Adrenal gland (tissue), 12 donors: ENCODE results near the gene PPIL6. TPM values are rescaled to one million over a fixed set of nuclear protein-coding genes. Genes with fewer than 3 reads are reported as not detected.

Experiments used
- DNase-seq, 7 donors: peaks; one replicate each; pipeline ENCODE4 v3.0.0-alpha.2; 2019 to 2020
- H3K27ac ChIP-seq, 5 donors: fragments of 200-600 bp; sonication (generic) in 4 of 5; 1 replicate in 3 of 5; 2 replicates in 2 of 5; pipeline versions ENCODE4 v1.5.1 to v1.8.0; 2016 to 2020; ENCODE audit warnings: mild to moderate bottlenecking in 1 of 5
- H3K27me3 ChIP-seq: fragments of 200-600 bp; 2 replicates; pipeline ENCODE4 v1.8.0; 2021
- H3K36me3 ChIP-seq, 2 donors: fragments of 200-600 bp; replicated peaks in 1 of 2; 1 replicate in 1 of 2; 2 replicates in 1 of 2; pipeline versions ENCODE4 v1.5.1 to v1.8.0; 2018 to 2022
- H3K4me1 ChIP-seq, 2 donors: fragments of 200-600 bp; replicated peaks in 1 of 2; 1 replicate in 1 of 2; 2 replicates in 1 of 2; pipeline versions ENCODE4 v1.5.1 to v1.8.0; 2018 to 2021
- H3K4me3 ChIP-seq, 4 donors: fragments of 200-600 bp; sonication (generic) in 3 of 4; one replicate each; pipeline ENCODE4 v1.5.1; 2016 to 2018
- H3K9me3 ChIP-seq, 3 donors: fragments of 200-600 bp; sonication (generic) in 1 of 3; replicated peaks in 1 of 3; 1 replicate in 2 of 3; 2 replicates in 1 of 3; pipeline versions ENCODE4 v1.5.1 to v1.8.0; 2016 to 2021
- POLR2A ChIP-seq, 2 donors: fragments of 450-650 bp; IDR thresholded peaks; one replicate each; pipeline ENCODE4 v1.6.1; 2017; ENCODE audit warnings: antibody characterized with exemption in 2 of 2, mild to moderate bottlenecking in 2 of 2, moderate library complexity in 1 of 2
- WGBS, 4 donors: extraction: QIAGEN DNeasy Blood & Tissue Kit in 2 of 4; methylation state at CpG; one replicate each; pipeline versions ENCODE4 v1.1.5 to v1.1.7; 2013 to 2017; 5-methylcytosine and 5-hydroxymethylcytosine counted together
- intact Hi-C, 2 donors: fragments of 100-400 bp; cut with DNase I; formaldehyde crosslinking; loops; one replicate each; pipeline versions ENCODE4 v1.14.1 to v1.15.0; 2022 to 2023
- polyA plus RNA-seq, 3 donors: library from polyadenylated mRNA; stranded (reverse); fragments of 200-250 nt in 2 of 3; fragments of 350-450 nt in 1 of 3; fragmentation: Illumina TruSeq in 1 of 3; extraction: RNeasy Lipid Tissue Mini Kit (QIAGEN cat#74804) in 1 of 3; gene quantifications; one replicate each; pipeline ENCODE4 v1.2.3, GENCODE V29; 2013 to 2014
- total RNA-seq, 9 donors: library from RNA; depleted of rRNA in 4 of 9; stranded (reverse); fragments of >200 nt in 4 of 9; fragments of 120-200 nt in 1 of 9; fragmentation: NEBNext Ultra II Directional in 1 of 9; extraction: Animal tissue kit (Norgen Biotek cat#: 25700) in 1 of 9; gene quantifications; one replicate each; pipeline versions ENCODE4 v1.1.0 to v1.2.4, GENCODE V29; 2013 to 2023
- TF ChIP-seq, protein P1 (sequence below), 6 experiments: fragments of 450-650 bp in 4 of 6; fragments of 200-600 bp in 2 of 6; sonication (generic) in 1 of 6; IDR thresholded peaks; 1 replicate in 5 of 6; 2 replicates in 1 of 6; pipeline versions ENCODE4 v1.5.1 to v1.8.0; 2016 to 2021; ENCODE audit warnings: antibody characterized with exemption in 6 of 6, mild to moderate bottlenecking in 2 of 6, moderate library complexity in 1 of 6
- donor health status: healthy with polysubstance abuse.
- donor health status: Bipolar disorder and iron deficiency.
- donor health status: DM: yes; HTN: yes; CAD: no.
- donor health status: DM: no; HTN: no; CAD: no.
- donor health status: DM: no; HTN: no; CAD: no.
- donor health status: DM: yes; HTN: yes; CAD: no.

Gene PPIL6
- total and polyA plus RNA-seq, 12 donors = 0.48 to 3.3 (median 1.3) TPM

DNA sequence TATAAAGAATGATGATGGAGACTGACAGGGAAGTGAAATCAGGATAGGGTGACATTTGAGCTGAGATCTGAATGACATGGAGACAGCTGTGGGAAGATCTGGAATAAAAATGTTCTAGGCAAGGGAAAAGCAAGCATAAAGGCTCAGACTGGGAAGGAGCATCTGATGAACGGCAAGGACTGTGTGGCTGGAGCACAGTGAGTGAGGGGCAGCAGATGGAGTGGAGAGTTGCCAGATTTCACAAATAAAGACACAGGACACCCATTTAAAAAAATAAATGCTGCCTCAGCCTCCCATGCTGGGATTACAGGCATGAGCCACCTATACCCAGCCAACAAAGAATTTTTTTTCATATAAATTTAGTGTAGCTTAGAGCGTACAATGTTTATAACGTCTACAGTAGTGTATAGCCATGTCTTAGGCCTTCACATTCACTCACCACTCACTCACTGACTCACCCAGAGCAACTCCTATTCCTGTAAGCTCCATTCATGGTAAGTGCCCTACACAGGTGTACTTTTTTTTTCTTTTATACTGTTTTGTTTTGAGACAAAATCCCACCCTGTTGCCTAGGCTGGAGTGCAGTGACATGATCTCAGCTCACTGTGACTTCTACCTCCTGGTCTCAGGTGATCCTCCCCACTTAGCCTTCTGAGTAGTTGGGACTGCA, 45.0 kb upstream of the PPIL6 start:
- DNase-seq = no peak
- 74 to 88% (median 79%) methylated on average over 3 of the region's 3 CpGs for WGBS, 4 donors
- H3K4me1 ChIP-seq = peaks cover 6 to 21% of the 10 kb centered on the region in 2 donors
- no peaks in the 10 kb centered on the region for H3K27me3 ChIP-seq
- H3K9me3 ChIP-seq = no peaks in the 10 kb centered on the region
- no peak overlapping the region for H3K27ac ChIP-seq
- TF ChIP-seq POLR2A (IDR thresholded peaks at IDR 0.05) = no peak
- TF ChIP-seq, protein P1, sequence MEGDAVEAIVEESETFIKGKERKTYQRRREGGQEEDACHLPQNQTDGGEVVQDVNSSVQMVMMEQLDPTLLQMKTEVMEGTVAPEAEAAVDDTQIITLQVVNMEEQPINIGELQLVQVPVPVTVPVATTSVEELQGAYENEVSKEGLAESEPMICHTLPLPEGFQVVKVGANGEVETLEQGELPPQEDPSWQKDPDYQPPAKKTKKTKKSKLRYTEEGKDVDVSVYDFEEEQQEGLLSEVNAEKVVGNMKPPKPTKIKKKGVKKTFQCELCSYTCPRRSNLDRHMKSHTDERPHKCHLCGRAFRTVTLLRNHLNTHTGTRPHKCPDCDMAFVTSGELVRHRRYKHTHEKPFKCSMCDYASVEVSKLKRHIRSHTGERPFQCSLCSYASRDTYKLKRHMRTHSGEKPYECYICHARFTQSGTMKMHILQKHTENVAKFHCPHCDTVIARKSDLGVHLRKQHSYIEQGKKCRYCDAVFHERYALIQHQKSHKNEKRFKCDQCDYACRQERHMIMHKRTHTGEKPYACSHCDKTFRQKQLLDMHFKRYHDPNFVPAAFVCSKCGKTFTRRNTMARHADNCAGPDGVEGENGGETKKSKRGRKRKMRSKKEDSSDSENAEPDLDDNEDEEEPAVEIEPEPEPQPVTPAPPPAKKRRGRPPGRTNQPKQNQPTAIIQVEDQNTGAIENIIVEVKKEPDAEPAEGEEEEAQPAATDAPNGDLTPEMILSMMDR (IDR thresholded peaks at IDR 0.05) = no peak
- no peak overlapping the region for H3K4me3 ChIP-seq
- H3K36me3 ChIP-seq = peaks cover 0 to 7% of the 10 kb centered on the region in 2 donors
- intact Hi-C loops = no loop called here

DNA sequence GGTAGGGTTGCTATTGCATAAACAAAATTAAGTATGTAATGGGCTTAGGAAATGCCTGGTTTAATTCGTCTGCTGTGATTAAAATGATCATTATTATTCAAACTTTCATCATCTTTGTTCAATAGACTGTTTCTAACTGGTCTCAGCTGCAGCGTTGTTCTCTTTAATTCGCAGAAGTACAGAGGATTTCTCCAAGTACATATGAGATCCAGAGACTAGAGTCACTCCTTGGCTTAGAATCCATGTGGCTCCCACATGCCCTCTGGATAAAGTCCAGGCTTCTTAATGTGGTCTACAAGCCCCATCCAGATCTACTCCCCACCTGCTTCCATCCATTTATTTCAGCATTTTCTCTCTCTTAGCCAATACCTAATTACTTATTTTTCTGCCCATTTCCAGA, 43.7 kb upstream of the PPIL6 start:
- Histone ChIP-seq H3K9me3 (no peaks in the 10 kb centered on the region), H3K4me1 (peaks cover 9 to 33% of the 10 kb centered on the region in 2 donors), H3K27ac (peak overlapping the region in 1 of 5 donors; percentile 20), H3K36me3 (peaks cover 0 to 7% of the 10 kb centered on the region in 2 donors), H3K4me3 (no peak overlapping the region), H3K27me3 (no peaks in the 10 kb centered on the region)
- no peak for DNase-seq
- TF ChIP-seq POLR2A (IDR thresholded peaks at IDR 0.05) = no peak
- TF ChIP-seq, protein P1 (IDR thresholded peaks at IDR 0.05) = no peak
- WGBS, 4 donors = 48 to 60% (median 54%) methylated on average over 3 of the region's 3 CpGs
- intact Hi-C loops = no loop called here

DNA sequence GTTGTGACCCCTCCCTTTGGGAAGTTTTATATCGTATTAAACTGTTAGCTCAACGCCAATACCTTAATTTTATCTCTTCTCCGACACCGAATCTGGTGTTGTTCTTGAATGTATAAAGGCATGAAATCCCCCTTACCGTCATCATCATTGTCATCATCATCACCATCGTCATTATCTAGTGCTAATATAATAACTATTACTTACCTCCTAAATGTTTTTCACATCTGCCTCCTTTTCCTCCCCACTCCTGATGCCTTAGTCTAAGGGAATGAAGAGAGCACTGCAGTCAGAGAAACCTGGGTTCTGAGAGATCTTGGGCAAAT, 43.3 kb upstream of the PPIL6 start:
- H3K27ac ChIP-seq = peak overlapping the region in 2 of 5 donors; percentile 20 to 36
- intact Hi-C loops = no loop called here
- peak overlapping the region in 3 of 4 donors; percentile 0 to 93 (median 22) for H3K4me3 ChIP-seq
- H3K27me3 ChIP-seq = no peaks in the 10 kb centered on the region
- H3K9me3 ChIP-seq = no peaks in the 10 kb centered on the region
- DNase-seq = no peak
- WGBS, 4 donors = 2 to 6% (median 3%) methylated on average over 6 of the region's 6 CpGs
- H3K4me1 ChIP-seq = peaks cover 12 to 36% of the 10 kb centered on the region in 2 donors
- peaks cover 0 to 7% of the 10 kb centered on the region in 2 donors for H3K36me3 ChIP-seq
- TF ChIP-seq POLR2A (IDR thresholded peaks at IDR 0.05) = no peak
- TF ChIP-seq, protein P1 (IDR thresholded peaks at IDR 0.05) = no peak

DNA sequence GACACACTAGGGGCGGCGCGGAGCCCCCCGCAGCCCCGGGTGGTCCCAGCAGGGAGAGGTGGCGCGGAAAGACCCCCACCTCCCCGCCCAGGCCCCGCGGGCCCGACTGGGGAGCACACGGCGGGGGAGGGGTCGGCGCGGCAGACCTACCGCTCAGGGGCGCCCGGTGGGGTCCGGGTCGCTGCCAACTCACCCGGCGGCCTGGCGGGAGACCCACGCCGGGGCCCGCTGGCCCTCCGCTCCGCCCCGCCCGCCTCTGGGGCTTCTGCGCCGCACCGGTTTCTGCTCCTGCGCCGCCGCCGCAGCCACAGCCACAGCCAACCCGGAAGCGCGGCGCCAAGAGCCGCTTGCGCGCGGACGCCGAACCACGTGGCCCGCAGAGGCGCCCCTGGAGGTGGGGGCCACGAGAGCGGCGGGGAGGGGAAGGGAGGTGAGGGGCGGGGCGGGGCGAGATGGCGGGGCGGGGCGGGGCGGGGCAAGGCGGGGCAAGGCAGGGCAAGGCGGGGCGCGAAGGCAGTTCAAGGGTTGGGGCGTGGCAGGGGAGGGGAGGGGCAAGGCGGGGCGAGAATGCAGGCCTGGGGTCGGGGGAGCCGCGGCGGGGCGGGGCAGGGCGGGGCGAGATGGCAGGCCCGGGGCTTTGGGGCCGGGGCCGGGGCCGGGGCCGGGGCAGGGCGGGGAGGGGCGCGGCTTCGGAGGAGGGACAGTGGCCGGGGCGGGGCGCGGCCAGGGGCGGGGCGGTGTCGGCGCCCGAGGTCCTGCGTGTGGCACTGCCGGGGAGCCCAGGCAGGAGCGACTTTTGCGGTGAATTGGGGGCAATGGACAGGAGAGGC, 42.7 kb upstream of the PPIL6 start, which contains the start of gene ZBTB24:
TSS of gene ZBTB24 (minus strand) at position 315 of the 830 bp plus-strand sequence. CDS start 1,193 bp downstream, outside the sequence.
- Histone ChIP-seq H3K4me3 (peak within 1 kb of the TSS; percentile 50 to 93 (median 76)), H3K27ac (peak within 1 kb of the TSS in 4 of 5 donors; percentile 29 to 93 (median 80)), H3K36me3 (peaks cover 0 to 7% of the 10 kb centered on the region in 2 donors), H3K4me1 (peaks cover 12 to 42% of the 10 kb centered on the region in 2 donors), H3K27me3 (no peaks in the 10 kb centered on the region), H3K9me3 (no peaks in the 10 kb centered on the region)
- intact Hi-C loops = no loop called here
- TF ChIP-seq, protein P1 (IDR thresholded peaks at IDR 0.05) = no peak
- TF ChIP-seq POLR2A (IDR thresholded peaks at IDR 0.05) = peak; percentile 68 to 85
- 0 to 1% (median 1%) methylated on average over 9 to 97 of the region's 97 CpGs for WGBS, 4 donors
- peak; percentile 89 to 94 (median 91) for DNase-seq
